Measurements from ENCODE around the gene RNASE9.

- TF ChIP-seq CTCF (IDR thresholded peaks at IDR 0.05; ENCODE audit: low read length) (no peak), EZH2 (IDR thresholded peaks at IDR 0.05; ENCODE audit: borderline replicate concordance, low read length) (no peak)
These were observed 7.8 kb downstream of the RNASE9 start for GRCh38 chr14:20553024-20553423.
